GM18519 (cell line): Measurements from ENCODE around the gene AIFM2.
"Not testable (repeated sequence)": the region's sequence is repeated elsewhere in the genome, so short reads cannot be mapped to it uniquely, and the experiment has no call there.

ENCODE experiments used
- ATAC-seq: cut with Tn5 transposase; IDR thresholded peaks from one replicate; pipeline ENCODE4 v1.9.1; 2021; ENCODE audit warnings: mild to moderate bottlenecking, moderate library complexity; ENCODE audit not compliant: unreplicated experiment, low FRiP score

The AIFM2 gene

DNA sequence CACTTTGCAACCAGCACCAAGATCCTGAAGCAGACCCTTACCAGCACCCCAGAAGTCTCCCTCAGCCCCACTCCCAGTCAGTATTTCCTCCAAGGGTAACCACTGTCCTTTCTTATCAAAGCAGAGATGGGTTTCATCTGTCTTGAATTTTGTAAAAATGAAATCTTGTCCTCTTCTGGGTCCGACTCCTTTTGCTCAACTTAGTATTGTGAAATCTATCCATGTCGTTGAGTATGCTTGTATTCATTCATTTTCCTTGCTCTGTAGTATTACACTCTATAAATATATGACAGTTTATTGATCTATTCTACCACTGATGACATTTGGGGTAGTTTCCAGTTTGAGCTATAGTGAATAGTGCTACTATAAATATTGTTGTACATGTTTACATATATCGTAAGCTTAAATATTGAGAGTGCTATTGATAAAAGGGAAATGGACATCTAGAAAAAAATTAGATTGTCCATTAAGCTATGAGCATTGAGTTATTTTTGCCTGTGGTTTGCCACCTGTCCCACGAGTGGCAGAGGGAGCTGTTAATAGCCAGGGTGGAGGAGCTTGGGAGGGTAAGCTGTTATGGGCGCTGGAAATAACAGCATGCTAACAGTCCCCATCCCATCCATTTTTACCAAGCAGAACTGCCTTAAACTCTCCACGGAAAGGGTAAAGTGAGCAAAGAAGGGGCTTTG lies 36.5 kb downstream of the AIFM2 start:
- no peak for ATAC-seq

DNA sequence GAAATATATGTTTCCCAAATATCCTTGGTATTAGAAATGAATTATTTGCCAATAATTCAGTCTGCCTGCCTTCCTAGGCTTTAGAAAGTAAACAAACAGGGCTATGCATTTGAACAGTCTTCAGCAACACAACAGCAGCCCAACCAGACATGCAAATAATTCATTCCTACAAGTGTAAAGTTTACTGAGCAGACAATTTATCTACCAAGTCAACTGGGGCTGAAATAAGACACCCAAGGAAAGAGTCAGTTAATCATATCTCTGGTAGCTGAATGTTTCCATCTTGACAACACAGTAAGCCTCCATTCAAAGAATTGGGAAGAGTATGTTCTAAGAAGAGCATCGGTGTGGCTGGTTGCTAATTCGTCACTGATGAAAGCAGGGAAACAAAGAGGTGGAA lies 38.4 kb downstream of the AIFM2 start:
- no peak for ATAC-seq

DNA sequence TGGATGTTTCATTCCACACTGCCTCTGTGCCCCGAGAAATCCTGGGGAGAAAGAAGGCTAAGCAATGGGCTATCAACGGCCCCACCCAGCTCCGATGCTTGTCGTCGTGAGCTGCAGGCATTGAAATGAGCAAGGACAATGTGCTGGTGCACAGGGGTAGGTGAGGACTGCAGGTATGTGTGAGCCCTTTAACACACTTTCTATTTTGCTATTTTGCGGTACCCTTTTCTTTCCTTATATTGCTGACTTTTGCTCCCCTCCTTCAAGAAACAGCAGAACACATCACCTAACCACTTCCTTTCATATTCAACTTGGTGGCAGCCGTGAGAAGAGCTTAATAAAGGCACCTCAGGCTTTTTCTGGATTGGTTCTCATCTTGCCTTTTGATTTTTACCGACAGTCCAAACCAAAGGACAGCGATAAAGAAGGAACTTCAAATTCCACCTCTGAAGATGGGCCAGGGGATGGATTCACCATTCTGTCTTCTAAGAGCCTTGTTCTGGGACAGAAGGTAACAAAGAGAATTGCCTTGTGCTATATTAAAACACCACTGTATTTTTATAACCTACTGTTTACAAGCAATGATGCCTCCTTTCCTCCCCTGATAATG lies 39.2 kb downstream of the AIFM2 start:
- no peak for ATAC-seq

DNA sequence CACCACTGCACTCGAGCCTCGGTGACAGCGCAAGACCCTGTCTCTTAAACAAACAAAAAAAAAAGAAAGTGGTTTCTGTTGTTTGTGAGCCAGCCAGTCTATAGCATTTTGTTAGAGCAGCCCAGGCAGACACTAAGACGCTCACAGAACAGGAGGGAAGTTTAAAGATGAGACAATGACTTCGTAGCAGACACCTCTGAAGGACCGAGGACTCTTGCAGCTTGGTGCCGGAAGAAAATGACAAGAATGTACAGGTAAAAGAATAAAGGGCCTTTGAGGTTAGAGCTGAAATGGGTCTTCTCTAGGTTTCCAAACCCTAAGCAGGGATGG lies 40.3 kb downstream of the AIFM2 start:
- ATAC-seq, result no peak

DNA sequence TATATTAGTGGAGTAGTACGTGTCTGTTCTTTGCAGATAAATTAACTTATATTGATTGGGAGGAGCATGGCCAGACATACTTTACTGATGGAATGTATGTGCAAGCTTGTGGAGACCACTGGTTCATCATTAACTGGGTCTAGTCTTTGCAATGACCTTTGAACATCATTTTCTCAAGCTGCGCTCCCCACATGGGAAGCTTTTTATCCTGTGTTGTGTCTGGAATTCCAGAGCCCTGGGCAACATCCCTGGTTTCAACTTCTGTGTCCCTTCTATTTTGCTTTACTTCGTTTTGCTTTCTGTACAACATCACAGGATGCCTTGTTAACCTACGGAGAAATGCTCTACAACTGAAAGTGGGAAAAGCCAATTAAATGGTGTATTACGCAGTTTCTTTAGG lies 41.7 kb downstream of the AIFM2 start:
- no peak for ATAC-seq

DNA sequence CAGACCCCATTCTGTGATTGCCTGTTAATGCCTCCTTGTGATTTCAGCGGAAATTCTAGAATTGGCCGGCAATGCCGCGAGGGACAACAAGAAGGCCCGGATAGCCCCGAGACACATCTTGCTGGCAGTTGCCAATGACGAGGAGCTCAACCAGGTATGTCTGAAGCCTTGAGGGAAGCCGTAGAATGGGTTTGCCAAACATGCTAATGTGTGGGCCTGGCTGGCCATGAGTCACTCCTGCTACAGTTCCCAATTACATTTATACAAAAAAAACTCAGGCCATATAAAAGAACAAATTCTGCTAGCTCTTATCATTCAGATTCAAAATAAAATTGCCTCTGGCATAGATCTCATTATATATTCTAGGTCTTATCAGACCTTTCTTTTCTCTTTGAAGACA lies 42.6 kb downstream of the AIFM2 start:
- no peak for ATAC-seq

DNA sequence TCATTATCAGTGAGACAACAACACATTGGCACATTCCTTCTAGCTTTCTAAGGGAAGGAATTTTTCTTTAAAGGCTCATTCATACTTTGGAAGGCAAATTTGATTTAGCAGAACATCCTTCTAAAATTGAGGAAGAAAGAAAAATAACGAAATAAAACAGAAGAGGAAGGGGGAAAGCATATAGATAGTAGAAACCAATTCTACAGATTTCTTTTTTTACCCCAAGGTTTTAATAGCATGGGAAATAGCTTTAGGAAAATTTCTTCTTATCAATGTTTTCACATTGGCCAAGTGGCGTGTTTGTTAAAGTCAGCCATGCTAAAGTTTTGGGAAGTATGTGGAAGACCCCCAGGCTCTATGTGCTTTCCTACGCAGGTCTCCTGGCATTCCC lies 44.3 kb downstream of the AIFM2 start:
- no peak for ATAC-seq

DNA sequence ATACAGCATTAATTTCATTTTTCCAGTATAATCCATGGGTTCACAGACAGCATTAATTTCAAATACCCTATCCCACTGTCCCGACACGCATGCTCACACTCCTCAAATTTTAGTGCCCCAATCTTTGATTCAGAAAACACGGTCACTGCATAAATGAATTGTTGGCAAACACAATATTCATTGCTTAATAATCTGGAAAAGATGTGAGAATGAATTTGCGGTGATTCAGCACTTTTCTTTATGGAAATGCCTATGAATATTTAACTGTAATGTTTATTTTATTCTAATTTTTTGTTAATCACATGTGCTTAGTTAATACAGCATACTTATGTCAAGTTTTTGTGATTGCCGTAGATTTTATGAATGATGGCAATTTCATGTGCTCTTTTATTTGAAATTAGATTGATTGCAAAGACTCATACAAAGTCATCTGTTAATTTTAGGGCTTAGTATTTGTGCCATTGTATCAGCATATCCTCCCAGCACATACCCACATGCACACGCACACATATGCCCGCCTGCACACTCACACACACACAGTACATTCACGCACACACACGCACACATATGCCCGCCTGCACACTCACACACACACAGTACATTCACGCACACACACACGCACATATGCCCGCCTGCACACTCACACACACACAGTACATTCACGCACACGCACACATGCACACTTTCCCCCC lies 44.9 kb downstream of the AIFM2 start:
- ATAC-seq, result no peak

DNA sequence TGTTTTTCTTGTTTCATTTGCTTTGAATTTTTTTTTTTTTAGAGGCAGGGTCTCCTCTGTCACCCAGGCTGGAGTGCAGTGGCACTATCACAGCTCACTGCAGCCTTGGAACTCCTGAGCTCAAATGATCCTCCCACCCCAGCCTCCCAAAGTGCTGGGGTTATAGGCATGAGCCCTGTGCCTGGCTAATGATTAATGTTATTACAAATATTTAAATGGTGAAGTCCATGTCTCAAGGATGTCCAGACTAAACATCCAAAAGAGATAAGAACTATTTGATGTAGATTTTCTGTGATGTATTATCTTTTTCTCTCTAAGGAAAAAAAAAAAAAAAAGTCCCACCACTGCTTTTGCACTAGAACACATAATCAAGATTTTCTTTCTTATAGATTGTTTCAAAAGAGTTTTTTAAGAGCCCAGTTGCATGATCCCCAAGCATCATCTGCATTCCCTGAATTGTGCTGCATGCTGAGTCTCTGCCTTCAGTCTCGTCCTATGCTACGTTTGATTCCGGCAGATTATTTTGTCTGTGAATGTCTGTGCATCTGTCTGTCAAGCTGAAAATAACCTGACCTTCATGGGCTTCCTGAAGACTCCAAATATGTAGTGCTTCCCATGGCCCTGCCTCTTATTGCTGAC lies 46.5 kb downstream of the AIFM2 start:
- ATAC-seq, result no peak

DNA sequence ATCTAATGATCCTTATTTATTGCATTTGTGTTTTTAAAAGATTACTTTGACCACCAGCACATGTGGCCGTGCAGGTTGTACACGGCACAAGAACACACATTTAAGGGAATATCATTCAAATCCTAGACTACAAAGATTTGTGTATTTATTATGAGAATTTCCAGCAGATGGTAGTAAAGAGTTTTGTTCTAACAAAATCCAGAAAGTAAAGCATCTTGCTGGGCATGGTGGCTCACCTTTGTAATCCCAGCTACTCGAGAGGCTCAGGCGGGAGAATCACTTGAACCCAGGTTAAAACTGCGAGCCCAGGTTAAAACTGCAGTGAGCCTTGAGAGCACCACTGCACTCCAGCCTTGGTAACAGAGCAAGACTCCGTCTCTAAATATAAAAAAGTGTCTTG lies 48.4 kb downstream of the AIFM2 start:
- ATAC-seq, result no peak

DNA sequence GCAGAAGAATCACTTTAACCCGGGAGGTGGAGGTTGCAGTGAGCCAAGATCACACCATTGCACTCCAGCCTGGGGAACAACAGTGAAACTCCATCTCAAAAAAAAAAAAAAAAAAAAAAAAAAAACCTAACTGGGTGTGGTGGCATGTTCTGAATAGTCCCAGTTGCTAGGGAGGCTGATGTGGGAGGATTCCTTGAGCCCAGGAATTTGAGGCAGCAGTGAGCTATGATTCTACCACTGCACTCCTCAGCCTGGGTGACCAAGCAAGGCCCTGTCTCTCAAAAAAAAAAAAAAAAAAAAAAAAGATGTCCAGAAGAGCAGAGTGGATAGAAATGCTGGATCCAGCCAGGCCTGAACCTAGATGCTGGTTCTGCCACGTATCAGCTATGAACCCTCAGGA lies 51.8 kb downstream of the AIFM2 start:
- not testable (repeated sequence) for ATAC-seq

DNA sequence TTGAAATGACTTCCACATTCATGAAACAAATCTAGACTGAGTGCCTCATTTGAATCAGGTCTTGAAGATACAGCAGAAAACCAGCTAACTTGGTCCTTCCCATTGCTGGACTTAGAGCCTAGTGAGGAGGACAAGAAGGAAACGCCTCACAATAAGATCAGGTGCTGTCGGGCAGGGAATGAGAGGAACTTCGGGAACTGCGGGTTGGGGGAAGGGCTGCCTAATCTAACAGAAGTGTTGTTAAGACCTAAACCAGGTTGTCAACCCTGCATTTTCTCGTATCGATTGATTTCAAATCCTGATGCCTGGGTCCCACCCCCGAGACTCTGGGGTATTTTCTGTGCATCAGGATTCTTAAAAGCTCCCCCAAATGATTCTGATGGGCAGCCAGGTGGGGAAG lies 53.7 kb downstream of the AIFM2 start:
- no peak for ATAC-seq

DNA sequence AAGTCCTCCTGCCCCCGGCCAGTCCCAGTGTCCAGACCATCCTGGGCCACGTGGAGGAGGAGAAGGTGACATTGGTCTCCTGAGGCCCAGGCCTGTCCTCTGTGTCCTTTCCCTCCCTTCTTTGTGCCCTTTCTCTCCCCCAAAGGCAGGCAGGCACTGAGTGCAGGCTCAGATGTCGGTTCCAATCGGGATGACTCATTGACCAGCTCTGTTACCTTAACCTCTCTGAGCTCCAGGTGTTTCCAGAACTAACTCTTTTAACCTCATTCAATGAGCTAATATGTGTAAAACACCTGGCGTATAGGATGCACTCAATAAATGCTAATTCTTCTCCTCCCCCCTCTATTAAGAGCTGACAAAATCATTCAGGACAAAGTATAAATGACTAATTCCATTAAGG lies 54.3 kb downstream of the AIFM2 start:
- no peak for ATAC-seq

DNA sequence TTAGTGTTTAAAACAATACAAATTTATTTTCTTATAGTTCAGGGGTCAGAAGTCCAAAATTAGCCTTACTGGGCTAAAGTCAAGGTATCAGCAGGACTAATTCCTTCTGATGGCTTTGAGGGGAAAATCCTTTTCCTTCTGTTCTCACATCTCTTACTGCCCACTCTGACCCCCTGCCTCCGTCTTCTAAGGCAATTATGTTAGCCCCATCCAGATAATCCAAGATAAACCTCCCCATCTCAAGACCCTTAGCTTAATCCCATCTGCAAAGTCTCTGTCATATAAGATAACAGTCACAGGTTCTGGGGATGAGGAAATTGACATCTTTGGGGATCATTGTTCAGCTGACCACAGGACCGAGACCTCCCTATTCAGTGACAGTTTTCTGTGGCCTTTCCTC lies 57.7 kb downstream of the AIFM2 start:
- no peak for ATAC-seq

DNA sequence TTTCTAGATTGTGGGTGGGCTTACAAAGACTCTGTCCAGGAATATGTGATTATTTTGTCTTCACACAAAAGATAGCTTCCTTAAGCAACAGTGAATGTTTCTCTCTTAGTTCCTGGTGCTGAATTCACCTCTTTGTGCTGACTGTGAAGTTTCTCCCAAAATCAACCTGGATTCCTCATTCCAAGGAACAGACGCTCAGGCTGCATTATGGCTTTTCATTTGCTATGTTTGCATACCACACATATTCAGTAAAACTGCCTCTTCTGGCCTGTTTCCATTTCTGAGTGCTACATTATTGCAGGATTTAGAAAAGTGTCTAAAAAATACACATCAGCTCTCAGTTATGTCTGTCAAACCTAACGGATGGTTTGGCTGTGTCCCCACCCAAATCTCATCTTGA lies 58.5 kb downstream of the AIFM2 start:
- no peak for ATAC-seq

DNA sequence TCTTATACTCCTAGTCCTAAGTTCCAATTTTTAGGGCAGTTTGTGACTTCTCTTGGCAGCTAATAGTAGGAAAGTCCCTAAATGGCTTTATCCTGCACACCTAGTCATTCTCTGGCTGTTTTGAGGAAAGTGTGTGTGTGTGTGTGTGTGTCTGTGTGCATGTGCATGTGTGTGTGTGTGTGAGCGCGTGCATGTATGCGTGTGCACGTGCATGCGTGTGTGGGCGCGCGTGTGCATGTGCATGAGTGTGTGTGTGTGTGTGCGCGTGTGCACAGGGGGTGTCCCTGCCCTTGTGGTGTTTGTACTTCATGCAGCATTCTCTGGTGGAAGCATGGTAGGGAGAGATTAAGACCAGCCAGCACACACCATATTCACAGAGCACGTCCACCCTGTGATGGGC lies 61.8 kb downstream of the AIFM2 start:
- no peak for ATAC-seq

DNA sequence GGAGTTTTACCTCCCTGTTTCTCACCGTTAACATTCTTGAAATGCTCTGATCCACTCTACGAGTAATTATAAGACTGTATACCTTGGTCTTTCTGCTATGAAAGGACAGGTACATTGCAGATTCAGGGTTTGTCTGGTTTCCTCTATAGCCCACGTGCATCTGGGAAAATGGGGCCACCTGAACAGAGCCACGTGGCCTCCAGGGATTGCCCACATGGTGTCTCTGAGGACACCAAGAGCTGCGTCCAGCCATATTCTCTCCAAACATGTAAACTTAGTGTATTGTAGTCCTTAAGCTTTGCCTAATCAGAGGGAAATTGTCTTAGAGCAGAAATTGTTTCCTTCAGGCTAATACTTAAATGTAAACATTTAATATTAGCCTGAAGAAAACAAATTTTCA lies 63.3 kb downstream of the AIFM2 start:
- ATAC-seq, result no peak

DNA sequence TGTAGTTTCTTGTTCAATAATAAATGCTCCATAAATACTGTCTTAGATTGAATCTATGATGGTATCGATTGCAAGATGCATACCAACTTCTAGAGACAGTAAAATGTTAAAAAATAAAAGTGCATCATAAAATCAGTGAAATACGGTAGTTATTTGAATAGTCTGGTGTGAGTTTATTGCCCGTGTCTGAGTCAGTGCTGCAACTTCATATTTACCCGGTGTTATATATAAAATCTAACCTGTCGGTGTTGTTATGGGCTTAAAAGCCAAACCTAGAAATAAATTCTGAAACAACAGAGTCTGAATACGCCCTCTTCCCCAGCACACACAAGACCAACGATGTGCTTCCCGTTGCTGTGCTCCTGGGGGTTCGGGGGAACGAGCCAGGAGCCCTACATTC lies 63.7 kb downstream of the AIFM2 start:
- no peak for ATAC-seq

DNA sequence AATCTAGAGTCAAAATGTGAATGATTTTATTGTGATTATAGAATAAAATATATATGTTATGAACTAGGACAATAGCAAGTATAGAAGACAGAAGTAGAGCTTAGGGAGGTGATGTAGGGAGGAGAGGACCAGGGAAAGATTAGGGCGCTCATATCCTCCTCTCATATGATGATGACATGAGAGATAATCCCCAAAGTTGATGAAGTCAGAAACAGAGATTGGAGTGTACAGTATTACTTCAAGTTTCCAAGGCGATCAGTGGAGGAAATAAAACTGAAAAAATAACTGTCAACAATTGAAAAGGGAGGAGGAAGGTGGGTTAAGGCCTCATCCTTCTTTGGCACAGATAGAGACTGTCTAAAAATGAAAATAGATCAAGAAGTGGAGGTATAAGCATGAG lies 65.0 kb downstream of the AIFM2 start:
- ATAC-seq, result no peak

DNA sequence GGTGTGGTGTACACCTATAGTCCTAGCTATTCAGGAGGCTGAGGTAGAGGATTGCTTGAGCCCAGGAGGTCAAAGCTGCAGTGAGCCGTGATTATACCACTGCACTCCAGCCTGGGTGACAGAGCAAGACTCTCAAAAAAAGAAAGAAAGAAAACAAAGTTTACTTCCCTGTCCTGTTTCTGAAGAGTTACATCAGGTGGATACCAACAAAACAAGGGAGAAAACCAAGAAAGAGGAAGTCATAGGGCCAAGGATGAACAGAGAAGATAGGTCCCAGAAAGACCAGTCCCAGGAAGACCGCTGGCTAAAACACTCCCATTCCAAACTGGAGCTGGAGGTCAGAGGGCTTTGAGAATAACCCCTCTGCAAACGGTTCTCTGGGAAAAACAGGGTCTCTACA lies 66.4 kb downstream of the AIFM2 start:
- no peak for ATAC-seq

DNA sequence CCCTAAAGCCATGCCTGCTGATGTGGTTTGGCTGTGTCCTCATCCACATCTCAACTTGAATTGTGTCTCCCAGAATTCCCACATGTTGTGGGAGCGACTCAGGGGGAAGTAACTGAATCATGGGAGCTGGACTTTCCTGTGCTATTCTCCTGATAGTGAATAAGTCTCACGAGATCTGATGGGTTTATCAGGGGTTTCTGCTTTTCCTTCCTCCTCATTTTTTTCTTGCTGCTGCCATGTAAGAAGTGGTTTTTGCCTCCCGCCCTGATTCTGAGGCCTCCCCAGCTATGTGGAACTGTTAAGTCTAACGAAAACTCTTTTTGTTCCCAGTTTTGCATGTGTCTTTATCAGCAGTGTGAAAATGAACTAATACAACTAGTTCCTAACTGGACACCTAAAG lies 68.1 kb downstream of the AIFM2 start:
- ATAC-seq, result no peak
